Heart right ventricle (tissue), 16 donors: ENCODE measurements around the gene CORO2B. TPM values are rescaled to one million over a fixed set of nuclear protein-coding genes. Genes with fewer than 3 reads are reported as not detected.
A peak's percentile ranks its signal among the peaks of the same experiment; 100 is the strongest.

Source experiments
- ATAC-seq, 8 donors: fragments of 200-7000 bp; cut with Tn5 transposase; one replicate each; pipeline ENCODE4 v1.9.1; 2020; ENCODE audit warnings: mild to moderate bottlenecking in 8 of 8, moderate library complexity in 8 of 8, moderate number of reproducible peaks in 1 of 8
- DNase-seq, 2 donors: peaks; one replicate each; pipeline ENCODE4 v3.0.0-alpha.2; 2020
- H3K27ac ChIP-seq, 10 donors: fragments of 200-600 bp; sonication (generic) in 2 of 10; one replicate each; pipeline versions ENCODE4 v1.5.0 to v1.8.0; 2020 to 2022; ENCODE audit warnings: mild to moderate bottlenecking in 3 of 10
- H3K27me3 ChIP-seq, 7 donors: fragments of 200-600 bp; one replicate each; pipeline ENCODE4 v1.8.0; 2021 to 2022; ENCODE audit warnings: mild to moderate bottlenecking in 2 of 7
- H3K36me3 ChIP-seq, 9 donors: fragments of 200-600 bp; sonication (generic) in 1 of 9; one replicate each; pipeline versions ENCODE4 v1.5.0 to v1.8.0; 2020 to 2022; ENCODE audit warnings: mild to moderate bottlenecking in 2 of 9
- H3K4me1 ChIP-seq, 9 donors: fragments of 200-600 bp; sonication (generic) in 1 of 9; one replicate each; pipeline versions ENCODE4 v1.5.0 to v1.8.0; 2020 to 2022; ENCODE audit warnings: mild to moderate bottlenecking in 4 of 9
- H3K4me3 ChIP-seq, 10 donors: fragments of 200-600 bp; sonication (generic) in 2 of 10; one replicate each; pipeline versions ENCODE4 v1.5.0 to v1.8.0; 2020 to 2022; ENCODE audit warnings: mild to moderate bottlenecking in 7 of 10, moderate library complexity in 2 of 10
- H3K9me3 ChIP-seq, 11 donors: fragments of 200-600 bp in 10 of 11; sonication (generic) in 2 of 11; one replicate each; pipeline versions ENCODE4 v1.5.0 to v1.8.0; 2013 to 2022; ENCODE audit warnings: mild to moderate bottlenecking in 2 of 11, control low read depth in 1 of 11, moderate library complexity in 1 of 11
- CTCF ChIP-seq, 9 donors: fragments of 200-600 bp; sonication (generic) in 2 of 9; IDR thresholded peaks; one replicate each; pipeline versions ENCODE4 v1.5.0 to v1.8.0; 2021 to 2022; ENCODE audit warnings: antibody characterized with exemption in 9 of 9, mild to moderate bottlenecking in 5 of 9, moderate library complexity in 1 of 9
- WGBS, 2 donors: extraction: QIAGEN DNeasy Blood & Tissue Kit; methylation state at CpG; one replicate each; pipeline ENCODE4 v1.1.7; 2013; ENCODE audit warnings: inconsistent platforms in 1 of 2; 5-methylcytosine and 5-hydroxymethylcytosine counted together
- intact Hi-C, 10 donors: fragments of 100-400 bp; cut with DNase I; formaldehyde crosslinking; loops; one replicate each; pipeline versions ENCODE4 v1.11.1 to v1.14.2; 2022
- polyA plus RNA-seq, 2 donors: library from polyadenylated mRNA; stranded (reverse); fragments of 200-250 nt; gene quantifications; one replicate each; pipeline ENCODE4 v1.2.3, GENCODE V29; 2013
- total RNA-seq, 10 donors: library from RNA; stranded (reverse); fragmentation: NEBNext Ultra II Directional in 3 of 10; extraction: Animal tissue kit (Norgen Biotek cat#: 25700) in 3 of 10; gene quantifications; one replicate each; pipeline versions ENCODE4 v1.2.1 to v1.2.4, GENCODE V29; 2021 to 2023
- donor health status: Arrhythmogenic right ventricular cardiomyopathy.
- donor health status: ischemic (EF 13 %, LVEDD 7.1; RV severe dilation, severe dysfunction).
- donor health status: healthy with polysubstance abuse.
- donor health status: DM: no; HTN: yes; CAD: no.
- donor health status: DM: no; HTN: no; CAD: no.
- donor health status: ischemic (EF 25% LVEDD 6.9; RV normal size, moderate dysfunction).
- donor health status: ischemic (EF 25% LVEDD 5.7; RV mildly dilated, moderate dysfunction).
- donor health status: healthy.
- donor health status: DM: yes; HTN: yes; CAD: no.
- donor health status: Ischemic cardiomyopathy.
- donor health status: ischemic (EF 35%, LVEDD 5.7; RV mildly dilated, moderate dysfunction).
- donor health status: nonischemic (EF 11% LVEDD 7.7; RV severe dilation, severe dysfunction).
- donor health status: DM: yes; HTN: yes; CAD: no.
- donor health status: PGD.
- donor health status: ischemic (EF 29% LVEDD 5.4; RV normal size, mild dysfunction).
- donor health status: nonischemic (EF 23%, LVEDD 6.1; RV moderate dilation, normal function).

The CORO2B gene
- total and polyA plus RNA-seq, 12 donors = 2.6 to 8.1 (median 4.5) TPM

GRCh38 chr15:68726246-68726645 is 147.5 kb downstream of the CORO2B start:
- intact Hi-C loops = no loop called here
- WGBS, 2 donors = 54 to 58% methylated on average over 9 of the region's 9 CpGs
- H3K4me3 ChIP-seq = peak overlapping the region in 3 of 10 donors; percentile 2 to 14 (median 12)

GRCh38 chr15:68729789-68730411 is 151.1 kb downstream of the CORO2B start:
- Histone ChIP-seq H3K4me1 (peaks cover 14 to 81% (median 61%) of the 10 kb centered on the region in 9 donors), H3K27me3 (no peaks in the 10 kb centered on the region), H3K9me3 (no peaks in the 10 kb centered on the region), H3K27ac (peak overlapping the region; percentile 49 to 92 (median 80)), H3K36me3 (no peaks in the 10 kb centered on the region), H3K4me3 (peak overlapping the region in 2 of 10 donors; percentile 5 to 21)
- ATAC-seq = peak; percentile 62 to 87 (median 84)
- DNase-seq = peak; percentile 37 to 70
- no peak for TF ChIP-seq CTCF (IDR thresholded peaks at IDR 0.05)
- intact Hi-C loops = loop anchor here (1.0 to 5.0 kb wide), 13 partner anchors 25 to 147 kb away; partner anchors contain the start of gene ANP32A (in 1 of the 10)
- WGBS, 2 donors = 14 to 16% methylated on average over 8 of the region's 8 CpGs

More at GRCh38 chr15:68726246-68726645, 147.5 kb downstream of the CORO2B start:
- DNase-seq (no peak), ATAC-seq (no peak)
- H3K27me3 ChIP-seq = no peaks in the 10 kb centered on the region
- H3K4me1 ChIP-seq = peaks cover 14 to 49% (median 41%) of the 10 kb centered on the region in 9 donors
- H3K27ac ChIP-seq = peak overlapping the region; percentile 3 to 89 (median 78)
- no peaks in the 10 kb centered on the region for H3K9me3 ChIP-seq
- TF ChIP-seq CTCF (IDR thresholded peaks at IDR 0.05) = no peak
- H3K36me3 ChIP-seq = no peaks in the 10 kb centered on the region

DNA sequence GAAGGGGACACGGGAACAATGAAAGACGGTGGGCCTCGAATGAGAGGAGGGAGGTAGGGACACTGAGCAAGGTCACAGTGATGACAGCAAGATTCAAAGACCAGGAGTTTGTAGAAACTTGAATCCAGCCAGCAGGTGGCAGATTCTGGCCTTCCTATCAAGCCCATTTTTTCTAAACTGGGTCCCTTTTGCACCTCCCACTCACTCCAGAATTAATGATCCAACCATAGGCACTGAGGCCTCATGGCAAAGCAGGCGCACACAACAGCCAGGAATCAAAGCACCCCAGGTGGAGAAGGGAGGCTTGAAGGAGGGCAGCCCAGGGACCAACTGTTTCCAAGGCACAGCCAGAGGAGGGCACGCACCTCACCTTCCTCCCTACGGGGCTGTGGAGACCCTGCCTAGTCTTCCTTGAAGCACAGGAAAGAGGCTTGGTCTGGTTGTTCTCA is 151.7 kb downstream of the CORO2B start:
- Histone ChIP-seq H3K4me1 (peaks cover 14 to 85% (median 65%) of the 10 kb centered on the region in 9 donors), H3K9me3 (no peaks in the 10 kb centered on the region), H3K27ac (peak overlapping the region; percentile 49 to 92 (median 80)), H3K36me3 (no peaks in the 10 kb centered on the region), H3K4me3 (peak overlapping the region in 2 of 10 donors; percentile 9 to 21), H3K27me3 (no peaks in the 10 kb centered on the region)
- DNase-seq (peak in 1 of 2 donors; percentile 65), ATAC-seq (peak; percentile 36 to 64 (median 52))
- intact Hi-C loops = loop anchor here (1.0 to 5.0 kb wide), 13 partner anchors 26 to 147 kb away; partner anchors contain the start of gene ANP32A (in 1 of the 10)
- 32 to 40% methylated on average over 6 of the region's 6 CpGs for WGBS, 2 donors
- TF ChIP-seq CTCF (IDR thresholded peaks at IDR 0.05) = peak; percentile 30 to 78 (median 63)

GRCh38 chr15:68730976-68731897 is 152.4 kb downstream of the CORO2B start:
- DNase-seq (peak; percentile 48 to 78), ATAC-seq (peak; percentile 43 to 85 (median 74))
- TF ChIP-seq CTCF (IDR thresholded peaks at IDR 0.05) = no peak
- H3K27ac ChIP-seq = peak overlapping the region; percentile 49 to 92 (median 80)
- H3K9me3 ChIP-seq = no peaks in the 10 kb centered on the region
- peaks cover 14 to 78% (median 57%) of the 10 kb centered on the region in 9 donors for H3K4me1 ChIP-seq
- H3K27me3 ChIP-seq = no peaks in the 10 kb centered on the region
- peak overlapping the region in 1 of 10 donors; percentile 9 for H3K4me3 ChIP-seq
- H3K36me3 ChIP-seq = no peaks in the 10 kb centered on the region
- intact Hi-C loops = loop anchor here (1.0 to 5.0 kb wide), 13 partner anchors 26 to 146 kb away; partner anchors contain the start of gene ANP32A (in 1 of the 10)
- 50 to 54% methylated on average over 15 of the region's 15 CpGs for WGBS, 2 donors
